SK-N-SH treated with all-trans-retinoic acid at 6 μM for 48 hours (cell line): Measurements from ENCODE around the gene SLX1A.

Source experiments
- ATAC-seq: fragments of 200-7000 bp; cut with Tn5 transposase; 3 replicates; pipeline ENCODE4 v1.9.1; 2020; ENCODE audit warnings: mild to moderate bottlenecking, moderate library complexity
- ARNTL ChIP-seq: fragments of 450-650 bp; formaldehyde crosslinking; IDR thresholded peaks from 2 replicates; pipeline ENCODE4 v1.5.0; 2020; ENCODE audit warnings: low read depth, mild to moderate bottlenecking, moderate library complexity, borderline replicate concordance
- BACH2 ChIP-seq: fragments of 250-450 bp; sonication (Bioruptor Pico); IDR thresholded peaks from 2 replicates; pipeline ENCODE4 v1.9.0; 2021; ENCODE audit warnings: mild to moderate bottlenecking, borderline replicate concordance
- CSDC2 ChIP-seq: fragments of 250-450 bp; sonication (Bioruptor Pico); IDR thresholded peaks from 2 replicates; pipeline ENCODE4 v1.5.0; 2020; ENCODE audit warnings: mild to moderate bottlenecking, moderate library complexity
- CSRNP3 ChIP-seq: fragments of 250-450 bp; sonication (Bioruptor Pico); IDR thresholded peaks from 2 replicates; pipeline ENCODE4 v1.5.1; 2021; ENCODE audit warnings: mild to moderate bottlenecking, moderate library complexity
- ESRRG ChIP-seq: fragments of 250-450 bp; sonication (Bioruptor Pico); IDR thresholded peaks from 2 replicates; pipeline ENCODE4 v1.6.1; 2021; ENCODE audit warnings: mild to moderate bottlenecking
- GLIS3 ChIP-seq: fragments of 250-450 bp; sonication (Bioruptor Pico); IDR thresholded peaks from 2 replicates; pipeline ENCODE4 v1.5.0; 2020; ENCODE audit warnings: mild to moderate bottlenecking, moderate library complexity
- OSR1 ChIP-seq: fragments of 250-450 bp; sonication (Bioruptor Pico); IDR thresholded peaks from 2 replicates; pipeline ENCODE4 v1.8.0; 2022; ENCODE audit warnings: moderate library complexity, mild to moderate bottlenecking, inconsistent platforms
- PPARA ChIP-seq: fragments of 250-450 bp; sonication (Bioruptor Pico); IDR thresholded peaks from 2 replicates; pipeline ENCODE4 v1.5.0; 2020; ENCODE audit warnings: mild to moderate bottlenecking, borderline replicate concordance
- RARB ChIP-seq: fragments of 250-450 bp; sonication (Bioruptor Pico); IDR thresholded peaks from 2 replicates; pipeline ENCODE4 v1.8.0; 2021; ENCODE audit warnings: mild to moderate bottlenecking, moderate library complexity
- SNAI2 ChIP-seq: fragments of 250-450 bp; sonication (Bioruptor Pico); IDR thresholded peaks from 2 replicates; pipeline ENCODE4 v1.5.0; 2020; ENCODE audit warnings: mild to moderate bottlenecking, moderate library complexity
- TCF4 ChIP-seq: fragments of 250-450 bp; sonication (Bioruptor Pico); IDR thresholded peaks from 2 replicates; pipeline ENCODE4 v1.8.0; 2021; ENCODE audit warnings: mild to moderate bottlenecking, moderate library complexity, borderline replicate concordance
- TOX ChIP-seq: fragments of 250-450 bp; sonication (Bioruptor Pico); IDR thresholded peaks from 2 replicates; pipeline ENCODE4 v1.8.0; 2021; ENCODE audit warnings: mild to moderate bottlenecking, moderate library complexity, borderline replicate concordance
- TSHZ2 ChIP-seq: fragments of 250-450 bp; sonication (Bioruptor Pico); IDR thresholded peaks from 2 replicates; pipeline ENCODE4 v1.5.0; 2020; ENCODE audit warnings: mild to moderate bottlenecking, moderate library complexity
- ZC3H10 ChIP-seq: fragments of 250-450 bp; sonication (Bioruptor Pico); IDR thresholded peaks from 2 replicates; pipeline ENCODE4 v1.5.1; 2021; ENCODE audit warnings: mild to moderate bottlenecking, moderate library complexity
- ZFP3 ChIP-seq: fragments of 250-450 bp; sonication (Bioruptor Pico); IDR thresholded peaks from 2 replicates; pipeline ENCODE4 v1.5.0; 2020; ENCODE audit warnings: mild to moderate bottlenecking, moderate library complexity
- ZFP30 ChIP-seq: fragments of 450-650 bp; formaldehyde crosslinking; IDR thresholded peaks from 2 replicates; pipeline ENCODE4 v1.5.0; 2022; ENCODE audit warnings: mild to moderate bottlenecking, moderate library complexity
- ZNF565 ChIP-seq: fragments of 450-650 bp; formaldehyde crosslinking; conservative IDR thresholded peaks from 2 replicates; pipeline ENCODE4 v1.5.0; 2020; ENCODE audit warnings: low read depth, mild to moderate bottlenecking, moderate library complexity
- ZNF70 ChIP-seq: fragments of 450-650 bp; formaldehyde crosslinking; IDR thresholded peaks from 2 replicates; pipeline ENCODE4 v1.5.0; 2020; ENCODE audit warnings: mild to moderate bottlenecking, moderate library complexity
- ZNF8 ChIP-seq: fragments of 450-650 bp; formaldehyde crosslinking; IDR thresholded peaks from 2 replicates; pipeline ENCODE4 v1.5.0; 2020; ENCODE audit warnings: mild to moderate bottlenecking, moderate library complexity
- TF ChIP-seq, protein P1 (sequence below): fragments of 250-450 bp; sonication (Bioruptor Pico); IDR thresholded peaks from 2 replicates; pipeline ENCODE4 v1.8.0; 2020; ENCODE audit warnings: mild to moderate bottlenecking, moderate library complexity, borderline replicate concordance
- TF ChIP-seq, protein P2 (sequence below): fragments of 250-450 bp; sonication (Bioruptor Pico); IDR thresholded peaks from 2 replicates; pipeline ENCODE4 v1.8.0; 2021; ENCODE audit warnings: low read depth, mild to moderate bottlenecking, moderate library complexity, borderline replicate concordance

Gene SLX1A

GRCh38 chr16:30183233-30184095 is 10.2 kb upstream of the SLX1A start, which contains the start of gene CORO1A:
Gene CORO1A (plus strand): TSS chr16:30183602. CDS start chr16:30185210, 1,608 bp downstream.
- TF ChIP-seq CSDC2 (CRISPR knock-in tag) = no peak
- TF ChIP-seq CSRNP3 (CRISPR knock-in tag) = no peak
- TF ChIP-seq SNAI2 = no peak
- no peak for TF ChIP-seq BACH2 (CRISPR knock-in tag)
- TF ChIP-seq ZNF70 (CRISPR knock-in tag) = no peak
- TF ChIP-seq ZNF565 (CRISPR knock-in tag) = no peak
- no peak for TF ChIP-seq TCF4
- TF ChIP-seq, protein P1, sequence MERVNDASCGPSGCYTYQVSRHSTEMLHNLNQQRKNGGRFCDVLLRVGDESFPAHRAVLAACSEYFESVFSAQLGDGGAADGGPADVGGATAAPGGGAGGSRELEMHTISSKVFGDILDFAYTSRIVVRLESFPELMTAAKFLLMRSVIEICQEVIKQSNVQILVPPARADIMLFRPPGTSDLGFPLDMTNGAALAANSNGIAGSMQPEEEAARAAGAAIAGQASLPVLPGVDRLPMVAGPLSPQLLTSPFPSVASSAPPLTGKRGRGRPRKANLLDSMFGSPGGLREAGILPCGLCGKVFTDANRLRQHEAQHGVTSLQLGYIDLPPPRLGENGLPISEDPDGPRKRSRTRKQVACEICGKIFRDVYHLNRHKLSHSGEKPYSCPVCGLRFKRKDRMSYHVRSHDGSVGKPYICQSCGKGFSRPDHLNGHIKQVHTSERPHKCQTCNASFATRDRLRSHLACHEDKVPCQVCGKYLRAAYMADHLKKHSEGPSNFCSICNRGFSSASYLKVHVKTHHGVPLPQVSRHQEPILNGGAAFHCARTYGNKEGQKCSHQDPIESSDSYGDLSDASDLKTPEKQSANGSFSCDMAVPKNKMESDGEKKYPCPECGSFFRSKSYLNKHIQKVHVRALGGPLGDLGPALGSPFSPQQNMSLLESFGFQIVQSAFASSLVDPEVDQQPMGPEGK (CRISPR knock-in tag) = no peak
- no peak for TF ChIP-seq RARB (CRISPR knock-in tag)
- TF ChIP-seq TSHZ2 (CRISPR knock-in tag) = no peak
- TF ChIP-seq ARNTL (CRISPR knock-in tag) = no peak
- TF ChIP-seq ZC3H10 (CRISPR knock-in tag) = no peak
- no peak for TF ChIP-seq TOX
- no peak for TF ChIP-seq ZFP30 (CRISPR knock-in tag)
- TF ChIP-seq ZFP3 = no peak
- TF ChIP-seq ESRRG = no peak
- TF ChIP-seq, protein P2, sequence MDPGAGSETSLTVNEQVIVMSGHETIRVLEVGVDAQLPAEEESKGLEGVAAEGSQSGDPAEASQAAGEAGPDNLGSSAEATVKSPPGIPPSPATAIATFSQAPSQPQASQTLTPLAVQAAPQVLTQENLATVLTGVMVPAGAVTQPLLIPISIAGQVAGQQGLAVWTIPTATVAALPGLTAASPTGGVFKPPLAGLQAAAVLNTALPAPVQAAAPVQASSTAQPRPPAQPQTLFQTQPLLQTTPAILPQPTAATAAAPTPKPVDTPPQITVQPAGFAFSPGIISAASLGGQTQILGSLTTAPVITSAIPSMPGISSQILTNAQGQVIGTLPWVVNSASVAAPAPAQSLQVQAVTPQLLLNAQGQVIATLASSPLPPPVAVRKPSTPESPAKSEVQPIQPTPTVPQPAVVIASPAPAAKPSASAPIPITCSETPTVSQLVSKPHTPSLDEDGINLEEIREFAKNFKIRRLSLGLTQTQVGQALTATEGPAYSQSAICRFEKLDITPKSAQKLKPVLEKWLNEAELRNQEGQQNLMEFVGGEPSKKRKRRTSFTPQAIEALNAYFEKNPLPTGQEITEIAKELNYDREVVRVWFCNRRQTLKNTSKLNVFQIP (CRISPR knock-in tag) = no peak
- ATAC-seq = peak; percentile 91

DNA sequence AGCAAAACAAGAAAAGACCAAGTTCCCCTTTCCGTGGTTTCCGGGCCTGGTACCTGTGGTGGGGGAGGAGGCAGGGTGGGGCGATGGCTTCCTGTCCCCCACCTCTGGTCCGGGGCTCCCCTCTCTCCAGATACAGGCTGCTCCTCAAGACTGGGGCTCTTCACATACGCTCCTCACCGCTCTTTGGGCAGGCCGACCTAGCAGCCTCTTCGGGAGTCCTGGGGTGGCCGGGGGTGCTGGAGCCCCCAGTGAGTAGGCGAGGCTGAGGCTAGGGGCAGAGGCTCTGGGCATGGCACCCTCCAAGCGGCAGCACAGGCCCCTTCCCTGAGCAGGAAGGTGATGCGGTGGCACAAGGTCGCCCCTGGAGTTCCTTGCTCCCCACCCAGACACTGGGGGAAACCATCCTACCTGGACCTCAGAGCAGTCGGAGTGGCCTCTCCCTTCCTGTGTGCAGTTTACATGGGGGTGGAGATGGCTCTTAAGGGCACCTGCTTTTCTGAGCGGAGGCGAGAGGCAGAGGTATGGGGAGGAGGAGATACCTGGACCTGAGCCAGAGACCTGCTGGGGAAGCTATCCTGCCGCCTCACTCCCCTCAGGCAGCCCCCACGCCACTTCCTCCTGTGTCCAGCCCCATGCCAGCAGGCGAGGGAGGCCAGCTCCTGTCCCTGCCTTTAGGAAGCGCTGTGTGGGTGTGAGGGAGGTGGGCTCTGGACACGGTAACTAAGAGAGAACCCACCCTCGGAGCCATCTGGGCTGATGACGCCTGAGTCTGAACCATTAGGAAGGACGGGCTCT is 9.4 kb upstream of the SLX1A start:
- ATAC-seq = peak; percentile 5; the same call in 2 of the 3 replicates
- no peak for TF ChIP-seq TOX
- TF ChIP-seq, protein P2 (CRISPR knock-in tag) = no peak
- TF ChIP-seq ZNF565 (CRISPR knock-in tag) = no peak
- no peak for TF ChIP-seq ESRRG
- no peak for TF ChIP-seq RARB (CRISPR knock-in tag)
- TF ChIP-seq CSRNP3 (CRISPR knock-in tag) = no peak
- TF ChIP-seq ARNTL (CRISPR knock-in tag) = no peak
- no peak for TF ChIP-seq SNAI2
- TF ChIP-seq ZFP3 = no peak
- TF ChIP-seq ZC3H10 (CRISPR knock-in tag) = no peak
- no peak for TF ChIP-seq OSR1 (CRISPR knock-in tag)
- no peak for TF ChIP-seq ZNF8 (CRISPR knock-in tag)
- no peak for TF ChIP-seq ZNF70 (CRISPR knock-in tag)
- no peak for TF ChIP-seq PPARA (CRISPR knock-in tag)
- TF ChIP-seq GLIS3 = no peak
- TF ChIP-seq TSHZ2 (CRISPR knock-in tag) = no peak
